ENCODE results near the gene SORCS2. TPM values are rescaled to one million over a fixed set of nuclear protein-coding genes. Genes with fewer than 3 reads are reported as not detected.
A peak's percentile ranks its signal among the peaks of the same experiment; 100 is the strongest.

Gene SORCS2
- polyA plus RNA-seq, 1 donor from 2014 or later: 1.0 TPM

DNA sequence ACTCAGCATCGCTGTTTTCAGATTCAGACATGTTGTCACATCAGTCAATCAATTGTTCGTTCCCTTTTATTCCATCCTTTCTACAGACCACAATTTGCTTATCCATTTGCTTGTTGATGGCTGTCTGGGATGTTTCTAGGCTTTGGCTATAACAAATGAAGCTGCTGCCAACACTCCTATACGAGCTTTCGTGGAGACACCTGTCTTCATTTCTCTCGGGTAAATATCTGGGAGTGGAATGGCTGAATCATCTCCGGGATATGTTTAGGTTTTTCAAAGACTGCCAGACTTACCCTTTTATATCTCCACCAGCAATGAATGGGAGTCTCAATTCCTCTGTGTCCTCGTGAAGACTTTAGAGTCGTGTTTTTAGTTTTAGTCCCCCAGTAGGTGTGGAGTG lies 118.9 kb downstream of the SORCS2 start:
- H3K4me2 ChIP-seq (ENCODE audit: low read length): no peak overlapping the region
- no peaks in the 10 kb centered on the region for H4K20me1 ChIP-seq (ENCODE audit: insufficient read depth)
- H3K27ac ChIP-seq (ENCODE audit: low read length): no peak overlapping the region
- TF ChIP-seq MXI1 (conservative IDR thresholded peaks at IDR 0.05; ENCODE audit: poor library complexity, severe bottlenecking): no peak
- TF ChIP-seq POLR2AphosphoS5 (IDR thresholded peaks at IDR 0.05): peak; percentile 22
- TF ChIP-seq REST (IDR thresholded peaks at IDR 0.05; ENCODE audit: borderline replicate concordance): no peak
- TF ChIP-seq EP300 (conservative IDR thresholded peaks at IDR 0.05; ENCODE audit: poor library complexity, severe bottlenecking): peak; percentile 39
- TF ChIP-seq RAD21 (conservative IDR thresholded peaks at IDR 0.05): no peak
- no peaks in the 10 kb centered on the region for H3F3A ChIP-seq (ENCODE audit: insufficient read depth, low read length, poor library complexity, severe bottlenecking)
- H3K36me3 ChIP-seq (ENCODE audit: insufficient read depth, low read length): no peaks in the 10 kb centered on the region
- H3K9ac ChIP-seq (ENCODE audit: low read length): no peak overlapping the region
- no peaks in the 10 kb centered on the region for H3K9me2 ChIP-seq (ENCODE audit: insufficient read depth, low read length)
- no peaks in the 10 kb centered on the region for H3K9me3 ChIP-seq (ENCODE audit: low read length)
- peaks cover 3% of the 10 kb centered on the region for H3K27me3 ChIP-seq (ENCODE audit: insufficient read depth, low read depth, low read length)
- H3K4me3 ChIP-seq (ENCODE audit: low read length): no peak overlapping the region
- no peaks in the 10 kb centered on the region for H3K79me2 ChIP-seq (replicated peaks; ENCODE audit: insufficient read depth, low read length)
- no peak overlapping the region for H2AFZ ChIP-seq (ENCODE audit: low read depth, low read length)

DNA sequence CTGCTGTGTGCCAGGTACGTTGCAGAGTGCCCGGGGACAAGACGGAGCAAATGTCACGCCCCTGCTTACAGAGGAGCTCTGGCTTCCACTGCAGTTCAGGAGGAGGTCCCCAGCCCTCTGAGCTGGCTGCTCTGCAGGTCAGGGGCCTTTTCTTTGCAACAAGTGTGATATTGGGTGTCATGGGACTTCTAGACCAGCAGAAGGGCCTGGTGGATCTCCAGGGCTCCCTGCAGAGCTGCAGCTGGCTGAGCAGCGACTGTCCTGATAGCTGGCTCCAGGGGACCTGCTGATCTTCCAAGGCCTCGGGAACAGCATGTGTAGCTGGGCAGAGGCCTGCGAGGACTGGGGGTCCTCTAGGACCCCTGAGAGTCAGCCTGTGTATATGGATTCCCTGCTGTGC lies 120.4 kb downstream of the SORCS2 start:
- Histone ChIP-seq H3K27me3 (ENCODE audit: insufficient read depth, low read depth, low read length) (peaks cover 1% of the 10 kb centered on the region), H3K36me3 (ENCODE audit: insufficient read depth, low read length) (no peaks in the 10 kb centered on the region), H3F3A (ENCODE audit: insufficient read depth, low read length, poor library complexity, severe bottlenecking) (no peaks in the 10 kb centered on the region), H3K9me3 (ENCODE audit: low read length) (no peaks in the 10 kb centered on the region), H3K4me3 (ENCODE audit: low read length) (no peak overlapping the region), H3K27ac (ENCODE audit: low read length) (no peak overlapping the region), H2AFZ (ENCODE audit: low read depth, low read length) (no peak overlapping the region), H4K20me1 (ENCODE audit: insufficient read depth) (no peaks in the 10 kb centered on the region), H3K9me2 (ENCODE audit: insufficient read depth, low read length) (no peaks in the 10 kb centered on the region), H3K4me2 (ENCODE audit: low read length) (no peak overlapping the region), H3K9ac (ENCODE audit: low read length) (no peak overlapping the region), H3K79me2 (replicated peaks; ENCODE audit: insufficient read depth, low read length) (no peaks in the 10 kb centered on the region)
- TF ChIP-seq SMC3 (conservative IDR thresholded peaks at IDR 0.05; ENCODE audit: poor library complexity) (no peak), REST (IDR thresholded peaks at IDR 0.05; ENCODE audit: borderline replicate concordance) (no peak), RAD21 (conservative IDR thresholded peaks at IDR 0.05) (no peak)

DNA sequence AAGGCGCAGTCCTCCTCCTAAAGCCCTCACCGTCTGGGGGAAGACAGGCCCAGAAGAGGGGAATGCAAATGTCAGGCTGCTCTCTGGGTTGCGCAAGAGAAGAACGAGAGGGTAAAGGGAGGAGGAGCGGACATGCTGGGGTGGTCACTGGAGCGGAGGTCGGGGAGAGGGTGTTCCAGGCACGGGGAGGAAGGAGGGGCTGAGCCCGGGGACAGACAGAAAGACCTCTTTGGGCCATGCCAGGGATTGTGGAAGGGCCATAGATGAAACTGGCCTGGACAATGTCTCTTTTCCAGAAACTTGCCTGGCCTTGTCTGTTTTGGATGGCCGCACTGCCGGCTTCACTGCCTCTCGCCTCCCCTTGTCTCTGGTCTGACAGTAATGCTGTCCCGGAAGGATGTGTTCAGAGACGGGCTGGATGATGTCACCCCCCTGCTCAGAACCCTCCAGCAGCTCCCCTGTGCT lies 121.0 kb downstream of the SORCS2 start:
- H3K27me3 ChIP-seq (ENCODE audit: insufficient read depth, low read depth, low read length): no peaks in the 10 kb centered on the region
- TF ChIP-seq REST (IDR thresholded peaks at IDR 0.05; ENCODE audit: borderline replicate concordance) (no peak), CTCF (IDR thresholded peaks at IDR 0.05; ENCODE audit: poor library complexity, severe bottlenecking) (no peak), MXI1 (conservative IDR thresholded peaks at IDR 0.05; ENCODE audit: poor library complexity, severe bottlenecking) (no peak)
- no peaks in the 10 kb centered on the region for H3K9me3 ChIP-seq (ENCODE audit: low read length)
- H3K9ac ChIP-seq (ENCODE audit: low read length): no peak overlapping the region
- no peaks in the 10 kb centered on the region for H3K36me3 ChIP-seq (ENCODE audit: insufficient read depth, low read length)
- no peaks in the 10 kb centered on the region for H4K20me1 ChIP-seq (ENCODE audit: insufficient read depth)
- no peaks in the 10 kb centered on the region for H3K79me2 ChIP-seq (replicated peaks; ENCODE audit: insufficient read depth, low read length)
- no peak overlapping the region for H3K4me3 ChIP-seq (ENCODE audit: low read length)
- no peaks in the 10 kb centered on the region for H3F3A ChIP-seq (ENCODE audit: insufficient read depth, low read length, poor library complexity, severe bottlenecking)
- no peak overlapping the region for H2AFZ ChIP-seq (ENCODE audit: low read depth, low read length)
- no peak overlapping the region for H3K4me2 ChIP-seq (ENCODE audit: low read length)
- no peak overlapping the region for H3K27ac ChIP-seq (ENCODE audit: low read length)
- H3K9me2 ChIP-seq (ENCODE audit: insufficient read depth, low read length): no peaks in the 10 kb centered on the region

Measured in neural cell (in vitro differentiated cells).